ENCODE results near the gene PIGV. TPM values are rescaled to one million over a fixed set of nuclear protein-coding genes. Genes with fewer than 3 reads are reported as not detected.
A peak's percentile ranks its signal among the peaks of the same experiment; 100 is the strongest.
"Not testable (repeated sequence)": the region's sequence is repeated elsewhere in the genome, so short reads cannot be mapped to it uniquely, and the experiment has no call there.

The PIGV gene
- total RNA-seq, 1 donor from 2014 or later: 3.9 TPM

DNA sequence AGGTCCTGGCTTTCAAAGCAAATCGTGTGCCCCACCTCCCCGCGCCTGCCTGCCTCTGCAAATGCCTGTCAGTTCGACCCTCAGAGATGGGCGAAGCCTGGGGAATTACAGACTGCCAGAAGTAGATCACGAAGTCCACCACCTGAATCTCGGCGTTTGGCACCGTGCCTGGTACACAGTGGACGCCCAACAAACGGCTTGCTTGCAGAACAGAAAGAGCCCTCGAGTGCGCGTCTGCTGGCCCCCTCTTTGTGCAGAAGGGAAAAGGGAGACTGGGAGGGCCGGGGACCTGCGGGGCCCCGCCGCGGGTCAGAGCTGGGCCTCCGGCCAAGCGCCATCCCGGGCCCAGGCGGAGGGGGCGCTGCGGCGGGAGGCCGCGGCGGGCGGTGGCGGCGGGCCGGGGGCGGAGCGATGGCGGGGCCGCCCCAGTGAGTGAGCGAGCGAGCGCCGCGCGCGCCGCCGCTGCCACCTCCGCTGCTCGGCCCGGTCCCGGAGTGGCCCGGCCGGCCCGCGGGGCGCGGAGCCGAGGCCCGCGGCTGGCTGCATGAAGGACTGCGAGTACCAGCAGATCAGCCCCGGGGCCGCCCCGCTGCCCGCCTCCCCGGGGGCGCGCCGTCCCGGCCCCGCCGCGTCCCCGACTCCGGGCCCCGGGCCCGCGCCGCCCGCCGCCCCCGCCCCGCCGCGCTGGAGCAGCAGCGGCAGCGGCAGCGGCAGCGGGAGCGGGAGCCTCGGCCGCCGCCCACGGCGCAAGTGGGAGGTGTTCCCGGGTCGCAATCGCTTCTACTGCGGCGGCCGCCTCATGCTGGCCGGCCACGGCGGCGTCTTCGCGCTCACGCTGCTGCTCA lies 38.7 kb downstream of the PIGV start, which contains the start of gene ZDHHC18:
TSS of gene ZDHHC18 (plus strand) at position 428 of the 845 bp plus-strand sequence. CDS start at position 545, 117 bp downstream.
- intact Hi-C loops (cut with DNase I): no loop called here
- peak; percentile 88 for DNase-seq (ENCODE audit: low spot score)

- DNase-seq (ENCODE audit: low spot score): peak; percentile 24
- intact Hi-C loops (cut with DNase I): no loop called here
Observed at GRCh38 chr1:26827106-26827604, 39.4 kb downstream of the PIGV start.

DNA sequence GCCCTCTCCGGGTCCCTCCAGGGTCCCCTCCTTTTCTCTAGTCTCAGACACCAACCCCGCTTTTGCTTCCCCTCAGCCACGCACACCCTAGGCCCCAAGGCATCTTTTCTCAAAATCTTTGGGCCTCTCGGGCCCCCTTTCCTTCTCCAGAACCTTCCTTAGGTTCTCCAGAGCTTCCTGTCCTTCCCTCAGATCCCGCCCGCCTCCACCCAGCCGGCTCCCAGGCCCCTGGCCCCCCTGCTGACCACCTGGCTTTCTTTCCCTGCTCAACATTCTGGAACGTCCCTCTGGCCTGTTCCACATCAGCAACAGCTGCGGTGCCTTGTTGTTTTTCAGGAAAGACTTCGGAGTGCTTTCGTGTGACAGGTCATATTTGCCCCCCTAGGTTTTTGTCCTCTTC lies 39.9 kb downstream of the PIGV start:
- peak; percentile 72 for DNase-seq (ENCODE audit: low spot score)
- intact Hi-C loops (cut with DNase I): no loop called here

DNA sequence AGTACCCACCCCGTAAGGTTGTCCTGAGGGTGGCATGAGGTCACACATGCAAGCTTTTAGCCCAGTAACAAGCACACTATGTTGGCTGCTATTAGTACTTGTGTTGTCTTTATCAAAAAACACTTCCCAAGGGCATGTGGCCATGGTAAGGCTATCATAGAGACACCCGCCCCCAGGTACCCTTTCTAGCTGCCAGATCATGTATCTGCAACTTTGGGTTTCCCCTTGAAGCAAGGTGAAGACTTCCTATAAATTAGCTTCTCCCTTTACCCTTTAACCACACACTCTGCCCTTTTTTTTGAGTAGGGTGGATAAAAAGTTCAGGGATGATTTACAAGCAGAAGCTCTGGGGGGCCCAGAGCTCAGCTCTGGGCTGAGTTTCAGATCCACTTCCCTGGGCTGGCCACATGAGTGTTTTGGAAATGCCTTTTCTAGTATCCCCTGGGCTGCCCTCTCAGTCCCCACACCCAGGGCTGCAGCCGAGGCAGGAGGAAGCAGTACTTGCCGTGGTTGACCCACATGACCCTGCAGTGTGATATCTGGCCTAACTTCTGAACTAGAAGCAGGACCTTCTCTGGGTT lies 40.8 kb downstream of the PIGV start:
- peak; percentile 81 for DNase-seq (ENCODE audit: low spot score)
- intact Hi-C loops (cut with DNase I): no loop called here

DNA sequence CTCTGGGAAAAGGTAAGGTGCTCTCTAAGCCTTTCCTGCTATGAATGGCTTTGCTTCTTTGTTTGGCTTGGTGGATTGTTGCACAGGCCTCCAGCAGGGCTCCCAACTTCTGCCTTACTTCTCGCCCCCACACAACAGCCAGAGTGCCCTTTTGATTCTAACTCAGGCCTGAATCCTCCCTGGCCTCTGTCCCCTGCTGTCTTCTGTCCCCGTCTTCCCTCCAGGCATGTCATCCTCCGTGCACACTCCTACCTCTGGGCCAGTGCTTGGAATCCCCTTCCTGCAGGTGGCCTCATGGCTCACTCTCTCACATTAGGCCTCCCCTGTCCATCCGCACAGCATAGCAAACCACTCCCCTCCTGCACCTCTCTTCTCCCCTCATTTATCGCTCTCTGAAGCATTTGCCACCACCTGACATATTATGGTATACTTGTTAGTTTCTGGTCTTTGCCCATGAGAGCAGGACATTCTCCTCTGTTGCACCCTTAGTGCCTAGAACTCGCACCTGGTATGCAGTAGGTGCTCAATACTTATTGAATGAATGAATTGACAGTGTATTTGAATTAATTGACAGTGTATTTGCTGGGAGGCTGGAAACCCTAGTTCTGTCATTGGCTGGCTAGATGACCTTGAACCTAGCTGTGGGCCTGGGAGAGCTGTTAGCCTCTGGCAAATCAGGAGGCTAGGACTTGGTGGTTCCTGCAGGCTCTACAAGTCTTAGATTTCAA lies 41.6 kb downstream of the PIGV start:
- no peak for DNase-seq (ENCODE audit: low spot score)
- intact Hi-C loops (cut with DNase I): no loop called here

GRCh38 chr1:26831059-26831458 lies 43.3 kb downstream of the PIGV start:
- intact Hi-C loops (cut with DNase I): no loop called here

GRCh38 chr1:26831546-26832248 lies 43.9 kb downstream of the PIGV start:
- no peak for DNase-seq (ENCODE audit: low spot score)
- intact Hi-C loops (cut with DNase I): no loop called here

More at GRCh38 chr1:26831059-26831458, 43.3 kb downstream of the PIGV start:
- DNase-seq (ENCODE audit: low spot score): no peak

GRCh38 chr1:26832249-26832960 lies 44.7 kb downstream of the PIGV start:
- intact Hi-C loops (cut with DNase I): no loop called here
- DNase-seq (ENCODE audit: low spot score): no peak

DNA sequence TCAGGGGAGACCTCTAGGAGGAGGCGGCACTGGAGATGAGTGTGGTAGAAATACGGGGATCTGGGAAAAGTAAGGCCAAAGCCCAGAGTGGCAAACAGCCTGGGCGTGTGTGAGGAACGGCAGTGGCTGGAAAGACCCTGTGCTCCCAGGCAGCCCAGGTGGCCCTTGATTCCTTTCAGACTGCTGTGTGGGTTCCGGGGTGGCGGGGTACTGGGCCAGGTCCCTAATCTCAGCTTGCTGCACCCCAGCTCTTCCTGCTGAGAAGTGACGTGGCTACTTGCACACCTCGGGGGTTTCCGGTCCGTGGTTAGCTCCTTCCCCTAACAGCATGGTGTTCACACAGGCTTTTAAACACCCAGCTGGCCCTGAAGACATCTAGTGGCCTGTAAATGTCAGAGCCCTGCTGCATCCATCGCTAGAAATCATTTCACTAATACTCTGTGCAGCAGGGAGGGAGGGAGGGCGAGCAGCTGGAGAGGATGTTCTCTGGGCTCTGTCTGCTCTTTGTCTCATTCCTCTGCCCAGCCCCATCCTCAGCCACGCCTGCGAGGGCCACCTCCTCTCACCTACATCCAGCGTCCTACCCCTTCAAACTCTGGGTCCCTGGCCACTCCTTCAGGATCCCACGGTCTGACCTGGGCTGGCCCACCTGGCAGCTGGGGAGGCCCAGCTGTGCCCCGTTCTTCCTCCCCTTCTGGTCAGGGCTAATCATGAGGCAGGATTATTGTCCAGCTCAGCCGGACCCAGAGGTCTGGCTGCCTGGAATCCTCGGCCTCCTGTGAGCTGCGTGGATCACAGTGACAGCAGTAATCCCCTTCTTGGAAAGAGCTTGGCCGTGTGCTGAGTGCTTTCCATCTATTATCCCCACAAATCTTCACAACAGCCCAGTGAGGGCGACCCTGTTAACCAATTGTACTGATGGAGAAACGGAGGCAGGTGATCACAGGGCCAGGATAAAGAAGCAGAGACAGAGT lies 46.0 kb downstream of the PIGV start:
- intact Hi-C loops (cut with DNase I): no loop called here
- DNase-seq (ENCODE audit: low spot score): peak; percentile 93

GRCh38 chr1:26837665-26838064 lies 49.9 kb downstream of the PIGV start:
- intact Hi-C loops (cut with DNase I); DNase-seq (ENCODE audit: low spot score): not testable (repeated sequence)

DNA sequence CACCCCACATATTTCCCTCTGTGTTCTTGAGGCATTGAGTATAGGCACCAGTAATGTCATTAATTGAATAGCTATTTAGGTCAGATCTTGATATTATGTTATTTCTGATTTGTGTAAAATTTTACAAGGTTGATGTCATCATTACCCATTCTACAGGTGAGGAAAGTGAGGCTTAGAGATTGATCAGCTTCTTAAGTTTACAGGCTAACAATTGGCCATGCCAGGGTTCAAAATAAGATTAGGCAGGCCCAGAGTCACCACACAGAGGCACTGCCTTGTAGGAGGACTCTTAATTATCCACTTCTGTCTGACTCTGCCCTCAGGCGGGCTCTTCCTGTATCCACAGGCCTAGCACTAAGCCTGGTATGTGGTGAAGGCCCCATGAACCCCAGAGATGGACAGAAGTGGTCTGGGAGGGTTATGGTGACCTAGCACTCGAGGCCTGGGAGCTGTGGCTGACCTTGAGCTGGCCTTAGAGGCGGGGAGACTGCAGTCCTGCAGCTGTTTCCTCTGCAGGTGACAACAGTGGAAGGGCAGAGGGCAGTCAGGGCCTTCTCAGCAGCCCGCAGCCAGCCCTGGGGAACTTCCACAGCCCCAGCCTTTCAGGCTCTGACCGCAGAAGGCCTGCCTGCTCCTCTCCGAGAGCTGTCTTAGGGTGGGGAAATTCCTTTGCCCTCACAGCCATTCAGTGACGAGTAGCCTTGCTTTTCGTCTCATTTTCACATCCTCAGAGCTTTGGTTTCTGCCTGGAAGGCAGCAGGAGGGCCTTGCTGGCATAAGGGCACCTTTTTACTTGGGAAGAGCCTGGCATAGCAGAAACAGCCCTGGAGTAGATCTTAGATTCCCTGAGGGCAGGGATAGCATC lies 51.0 kb downstream of the PIGV start:
- intact Hi-C loops (cut with DNase I): no loop called here
- DNase-seq (ENCODE audit: low spot score): no peak

GRCh38 chr1:26839339-26839722 lies 51.6 kb downstream of the PIGV start:
- no peak for DNase-seq (ENCODE audit: low spot score)
- intact Hi-C loops (cut with DNase I): no loop called here

DNA sequence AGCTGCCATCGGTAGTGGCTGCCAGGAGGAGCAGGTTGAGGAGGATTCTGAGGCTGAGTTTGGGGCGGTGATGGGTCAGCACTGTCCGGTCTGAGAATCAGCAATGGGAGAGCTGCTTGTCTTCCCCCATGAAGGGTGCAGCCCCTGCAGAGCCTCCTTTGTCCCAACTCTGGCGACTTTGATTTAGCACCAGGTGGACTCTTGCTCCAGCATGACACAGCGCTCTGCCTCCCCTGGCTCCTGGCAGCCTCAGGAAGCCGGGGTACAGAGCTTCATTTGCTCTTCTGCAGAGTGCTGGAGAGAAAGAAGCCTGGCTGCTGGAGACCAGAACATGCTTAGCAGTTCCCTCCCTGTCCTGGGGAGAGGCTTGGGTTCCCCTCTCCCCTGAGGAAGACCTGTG lies 52.0 kb downstream of the PIGV start:
- intact Hi-C loops (cut with DNase I): no loop called here

DNA sequence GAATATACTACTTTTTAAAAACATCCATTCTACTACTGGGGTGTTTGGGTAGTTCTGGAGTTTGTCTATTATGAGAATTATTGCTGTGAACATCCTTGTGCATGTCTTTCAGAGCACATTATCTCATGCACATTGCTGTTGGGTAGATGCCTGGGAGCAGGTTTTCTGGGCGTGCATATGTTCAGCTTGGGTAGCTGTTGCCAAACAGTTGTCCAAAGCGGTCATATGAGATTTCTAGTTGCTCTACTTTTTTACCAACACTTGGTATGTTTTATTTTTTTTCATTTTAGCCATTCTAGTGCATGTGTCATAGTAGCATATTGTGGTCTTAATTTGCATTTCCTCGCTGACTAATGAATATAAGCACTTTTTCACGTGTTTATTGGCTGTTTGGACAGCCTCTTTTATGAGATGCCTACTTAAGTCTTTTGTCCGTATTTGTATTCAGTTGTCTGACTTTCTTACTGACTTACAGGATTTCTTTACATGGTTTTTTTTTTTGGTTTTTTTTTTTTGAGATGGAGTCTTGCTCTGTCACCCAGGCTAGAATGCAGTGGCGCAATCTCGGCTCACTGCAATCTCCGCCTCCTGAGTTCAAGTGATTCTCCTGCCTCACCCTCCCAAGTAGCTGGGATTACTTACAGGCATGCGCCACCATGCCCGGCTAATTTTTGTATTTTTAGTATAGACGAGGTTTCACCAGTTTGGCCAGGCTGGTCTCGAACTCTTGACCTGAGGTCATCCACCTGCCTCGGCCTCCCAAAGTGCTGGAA lies 56.9 kb downstream of the PIGV start:
- intact Hi-C loops (cut with DNase I): no loop called here

More for the DNA sequence above, 52.0 kb downstream of the PIGV start:
- DNase-seq (ENCODE audit: low spot score): no peak

DNA sequence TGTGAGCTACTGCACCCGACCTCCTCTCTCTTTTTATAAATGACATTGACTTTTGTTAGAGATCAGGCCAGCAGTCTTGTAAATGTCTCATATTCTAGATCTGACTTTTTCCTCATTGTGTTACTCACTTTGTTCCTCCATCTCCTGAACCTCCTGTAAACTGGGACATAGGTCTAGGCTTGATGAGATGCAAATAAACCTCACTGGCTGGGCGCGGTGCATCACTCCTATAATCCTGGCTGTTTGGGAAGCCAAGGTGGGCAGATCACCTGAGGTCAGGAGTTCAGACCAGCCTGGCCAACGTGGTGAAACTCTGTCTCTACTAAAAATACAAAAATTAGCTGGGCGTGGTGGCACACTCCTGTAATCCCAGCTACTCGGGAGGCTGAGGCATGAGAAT lies 60.1 kb downstream of the PIGV start:
- intact Hi-C loops (cut with DNase I); DNase-seq (ENCODE audit: low spot score): not testable (repeated sequence)

More for the DNA sequence above, 56.9 kb downstream of the PIGV start:
- no peak for DNase-seq (ENCODE audit: low spot score)
